GM19193 (cell line): ENCODE data around the gene BTC.

Experiments used
- POLR2A ChIP-seq: IDR thresholded peaks from 4 replicates; pipeline ENCODE4 v1.6.1; 2011; ENCODE audit not compliant: insufficient read depth, insufficient read length; ENCODE audit errors: extremely low read depth

Gene BTC

GRCh38 chr4:74714611-74715130 lies 79.7 kb downstream of the BTC start:
- no peak for TF ChIP-seq POLR2A
